K562 (cell line): ENCODE results near the gene PLEKHM2. TPM values are rescaled to one million over a fixed set of nuclear protein-coding genes. Genes with fewer than 3 reads are reported as not detected.
A peak's percentile ranks its signal among the peaks of the same experiment; 100 is the strongest.

Experiments
- ATAC-seq: fragments of 200-7000 bp; cut with Tn5 transposase; 3 replicates; pipeline ENCODE4 v1.9.1; 2020; ENCODE audit warnings: moderate library complexity
- BruUV-seq: library from RNA; stranded (reverse); fragments of 400-500 nt; replicated peaks from 2 replicates; lab custom pipeline; 2021; lab: Mats Ljungman, UMichigan
- CTCF ChIA-PET: fragments of 300-600 bp; formaldehyde crosslinking; extraction: SDS; loops from one replicate; lab custom pipeline; 2021; ENCODE audit warnings: low intra/inter-chr PET ratio; lab: Yijun Ruan, JAX
- POLR2A ChIA-PET: fragments of 300-600, 350-650 bp; sonication (Branson Sonifier 250); formaldehyde crosslinking; extraction: SDS; loops from one replicate; lab custom pipeline; 2021; ENCODE audit warnings: antibody characterized with exemption, inconsistent platforms; lab: Yijun Ruan, JAX
- DNase-seq, 4 experiments: peaks; one replicate each; pipeline versions ENCODE4 v3.0.0 to v3.0.0-alpha.2; 2011 to 2018; ENCODE audit warnings: low spot score in 3 of 4, mixed read lengths in 3 of 4; ENCODE audit errors: extremely low read depth in 1 of 4
- FAIRE-seq: peaks from 2 replicates; lab custom pipeline; 2011; peaks lifted over from hg19 to GRCh38; lab: Jason Lieb, UNC
- H2AFZ ChIP-seq: 2 replicates; pipeline ENCODE4 v1.6.0; 2011; ENCODE audit warnings: low read depth, low read length, control low read depth, inconsistent platforms
- H3K27ac ChIP-seq: fragments of 200-600 bp; 3 replicates; pipeline ENCODE4 v1.8.0; 2011; ENCODE audit warnings: low read depth, mild to moderate bottlenecking, control low read depth, inconsistent platforms, low read length, moderate library complexity, mixed read lengths; ENCODE audit errors: extremely low read depth
- H3K27me3 ChIP-seq, 2 experiments: fragments of 300-600 bp in 1 of 2; 2 replicates in 1 of 2; 3 replicates in 1 of 2; pipeline versions ENCODE4 v1.6.0 to v1.8.0; 2011; ENCODE audit warnings: inconsistent platforms in 2 of 2, low read length in 2 of 2, mild to moderate bottlenecking in 1 of 2, mixed read lengths in 1 of 2, moderate library complexity in 1 of 2; ENCODE audit not compliant: control insufficient read depth in 2 of 2, insufficient read depth in 2 of 2
- H3K36me3 ChIP-seq: fragments of 300-600 bp; 3 replicates; pipeline ENCODE4 v1.8.0; 2011; ENCODE audit warnings: mild to moderate bottlenecking, low read length, inconsistent platforms; ENCODE audit not compliant: control insufficient read depth, insufficient read depth
- H3K4me1 ChIP-seq, 2 experiments: fragments of 200-600 bp in 1 of 2; replicated peaks in 1 of 2; 2 replicates in 1 of 2; 3 replicates in 1 of 2; pipeline versions ENCODE4 v1.5.1 to v1.8.0; 2011; ENCODE audit warnings: inconsistent platforms in 2 of 2, low read length in 2 of 2, mild to moderate bottlenecking in 1 of 2, mixed read lengths in 1 of 2, moderate library complexity in 1 of 2; ENCODE audit not compliant: control insufficient read depth in 2 of 2, insufficient read depth in 2 of 2
- H3K4me2 ChIP-seq: 2 replicates; pipeline ENCODE4 v1.6.1; 2011; ENCODE audit warnings: low read length, control low read depth, inconsistent platforms, mixed read lengths; ENCODE audit not compliant: insufficient read depth
- H3K4me3 ChIP-seq: fragments of 200-600 bp; sonication (generic), shearing (Covaris generic); 2 replicates; pipeline ENCODE4 v1.5.1; 2016; ENCODE audit warnings: control low read depth, inconsistent platforms
- H3K79me2 ChIP-seq: fragments of 200-600 bp; 3 replicates; pipeline ENCODE4 v1.8.0; 2011; ENCODE audit warnings: low read length, inconsistent platforms; ENCODE audit not compliant: control insufficient read depth, insufficient read depth
- H3K9ac ChIP-seq, 2 experiments: 2 replicates each; pipeline versions ENCODE4 v1.6.0 to v1.6.1; 2011; ENCODE audit warnings: low read depth in 2 of 2, low read length in 2 of 2, control low read depth in 1 of 2, inconsistent platforms in 1 of 2, mild to moderate bottlenecking in 1 of 2, mixed read lengths in 1 of 2; ENCODE audit not compliant: insufficient read depth in 1 of 2
- H3K9me1 ChIP-seq: one replicate; pipeline ENCODE4 v1.6.0; 2011; ENCODE audit warnings: inconsistent platforms, mild to moderate bottlenecking, low read length, moderate library complexity; ENCODE audit not compliant: control insufficient read depth, insufficient read depth
- H3K9me3 ChIP-seq: replicated peaks from 2 replicates; pipeline ENCODE4 v1.5.1; 2011; ENCODE audit warnings: low read depth, low read length, inconsistent platforms; ENCODE audit not compliant: control insufficient read depth, insufficient read depth
- H4K20me1 ChIP-seq: replicated peaks from 2 replicates; pipeline ENCODE4 v1.6.1; 2011; ENCODE audit warnings: low read length, inconsistent platforms, mixed read lengths; ENCODE audit not compliant: control insufficient read depth, insufficient read depth
- ARID1B ChIP-seq: fragments of 450-650 bp; IDR thresholded peaks from 2 replicates; pipeline ENCODE4 v1.6.1; 2016; ENCODE audit warnings: antibody characterized with exemption, mild to moderate bottlenecking, inconsistent platforms
- HDAC2 ChIP-seq: fragments of 450-650 bp; IDR thresholded peaks from 2 replicates; pipeline ENCODE4 v1.6.1; 2016; ENCODE audit warnings: mild to moderate bottlenecking
- MCM7 ChIP-seq, 2 experiments: fragments of 450-650 bp; IDR thresholded peaks; 2 replicates each; pipeline ENCODE4 v1.6.1; 2016 to 2018
- NR2C1 ChIP-seq, 2 experiments: fragments of 450-650 bp; IDR thresholded peaks; 2 replicates each; pipeline ENCODE4 v1.6.1; 2017; ENCODE audit warnings: mild to moderate bottlenecking in 2 of 2, antibody characterized with exemption in 1 of 2, inconsistent platforms in 1 of 2, missing compliant biosample characterization in 1 of 2, missing genetic modification characterization in 1 of 2
- SMARCA5 ChIP-seq: fragments of 450-650 bp; IDR thresholded peaks from 2 replicates; pipeline ENCODE4 v1.6.1; 2016
- SRSF7 ChIP-seq: fragments of 200-400 bp; formaldehyde crosslinking; optimal IDR thresholded peaks from 2 replicates; pipeline ENCODE3; 2017; ENCODE audit warnings: mild to moderate bottlenecking, low read depth, low read length
- TSC22D4 ChIP-seq: fragments of 450-650 bp; IDR thresholded peaks from 2 replicates; pipeline ENCODE4 v1.6.1; 2016; ENCODE audit warnings: missing genetic modification characterization, missing biosample characterization, control low read depth
- ZNF232 ChIP-seq: sonication (generic); formaldehyde crosslinking; IDR thresholded peaks from 2 replicates; pipeline ENCODE4 v1.8.0; 2022; ENCODE audit warnings: mild to moderate bottlenecking, missing genetic modification reagents
- ZNF644 ChIP-seq: fragments of 200-800 bp; sonication (Bioruptor generic); IDR thresholded peaks from 2 replicates; pipeline ENCODE4 v1.6.1; 2016; ENCODE audit warnings: low read depth, missing genetic modification characterization, missing compliant biosample characterization
- WGBS: fragments of 100-300 bp; shearing (Covaris generic); methylation state at CpG from one replicate; pipeline ENCODE4 v1.1.6; 2016; ENCODE audit warnings: low coverage, mixed read lengths; ENCODE audit not compliant: insufficient coverage; ENCODE audit errors: missing lambda C conversion rate; 5-methylcytosine and 5-hydroxymethylcytosine counted together
- in situ Hi-C: fragments of 300-500 bp; cut with MboI; formaldehyde crosslinking; loops from 4 replicates; pipeline ENCODE4 v1.15.0; 2018; ENCODE audit warnings: inconsistent platforms, mixed read lengths
- intact Hi-C: fragments of 100-400 bp; cut with micrococcal nuclease; formaldehyde crosslinking; loops from 2 replicates; pipeline ENCODE4 v1.14.2; 2022
- polyA plus RNA-seq, 8 experiments: library from polyadenylated mRNA; depleted of rRNA in 4 of 8; stranded (reverse) in 5 of 8; unstranded in 3 of 8; fragments of >200 nt; fragmentation: Nextera tagmentation in 2 of 8; fragmentation: Illumina TruSeq in 1 of 8; extraction: Ambion mirVana in 2 of 8; extraction: Trizol in 1 of 8; gene quantifications; 2 replicates each; pipeline versions ENCODE4 v1.2.1 to v1.2.3, GENCODE V29; 2011 to 2014; ENCODE audit warnings: inconsistent platforms in 1 of 8, missing spikeins in 1 of 8
- total RNA-seq, 7 experiments: library from RNA; depleted of rRNA in 6 of 7; stranded (reverse); fragments of >200 nt in 6 of 7; fragmentation: Illumina TruSeq in 2 of 7; extraction: Trizol in 2 of 7; gene quantifications; 2 replicates each; pipeline versions ENCODE4 v1.2.1 to v1.2.3, GENCODE V29; 2011 to 2021; ENCODE audit warnings: low replicate concordance in 1 of 7
- TF ChIP-seq, protein P1 (sequence below): fragments of 250-450 bp; sonication (Bioruptor Pico); IDR thresholded peaks from 2 replicates; pipeline ENCODE4 v1.5.0; 2021
- TF ChIP-seq, protein P2 (sequence below): sonication (generic); formaldehyde crosslinking; IDR thresholded peaks from 2 replicates; pipeline ENCODE4 v1.8.0; 2022; ENCODE audit warnings: mild to moderate bottlenecking, low read depth, missing genetic modification reagents
- TF ChIP-seq, protein P3 (sequence below): sonication (generic); formaldehyde crosslinking; IDR thresholded peaks from 2 replicates; pipeline ENCODE4 v1.8.0; 2022; ENCODE audit warnings: missing genetic modification reagents, mild to moderate bottlenecking, moderate library complexity, borderline replicate concordance

Gene PLEKHM2
- total and polyA plus RNA-seq, 9 of the 15 experiments (the other 6 are each of a cell fraction or from before 2014, with no cell fraction given) = 0.27 to 63.7 (median 33.2) TPM

DNA sequence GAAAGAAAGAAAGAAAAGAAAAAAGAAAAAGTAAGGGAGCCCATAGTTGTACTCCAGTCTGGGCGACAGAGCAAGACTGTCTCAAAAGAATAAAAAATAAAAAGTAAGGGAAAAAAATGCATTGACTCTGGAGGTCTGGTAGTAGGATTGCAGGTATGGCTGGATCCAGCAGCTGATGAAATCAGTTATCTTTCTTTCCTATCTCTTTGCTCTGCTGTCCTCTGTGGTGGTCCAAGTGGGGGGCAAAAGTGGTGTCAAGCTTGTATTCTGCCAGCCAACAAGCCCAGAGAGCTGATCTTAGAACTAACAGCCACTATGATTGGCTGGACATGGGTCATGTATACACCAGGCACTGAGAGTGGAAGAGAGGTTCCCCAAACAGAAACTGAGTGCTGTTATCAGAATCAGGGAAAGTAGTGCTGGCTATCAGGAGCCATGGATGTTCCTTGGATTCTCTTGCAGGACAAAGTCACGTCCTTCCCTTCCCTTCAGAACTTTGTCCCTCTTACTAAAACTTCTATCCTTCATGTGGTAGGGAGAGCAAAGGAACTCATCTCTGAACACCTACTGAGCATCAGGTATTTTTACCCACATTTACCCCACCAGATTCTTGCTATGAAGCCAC, 71.0 kb downstream of the PLEKHM2 start (continued):
- peak; percentile 66; the same call in 1 of the 2 replicates for TF ChIP-seq SMARCA5
- no peak for TF ChIP-seq MCM7 (IDR thresholded peaks at IDR 0.05)
- TF ChIP-seq TSC22D4 (tag) = no peak
- TF ChIP-seq, protein P1, sequence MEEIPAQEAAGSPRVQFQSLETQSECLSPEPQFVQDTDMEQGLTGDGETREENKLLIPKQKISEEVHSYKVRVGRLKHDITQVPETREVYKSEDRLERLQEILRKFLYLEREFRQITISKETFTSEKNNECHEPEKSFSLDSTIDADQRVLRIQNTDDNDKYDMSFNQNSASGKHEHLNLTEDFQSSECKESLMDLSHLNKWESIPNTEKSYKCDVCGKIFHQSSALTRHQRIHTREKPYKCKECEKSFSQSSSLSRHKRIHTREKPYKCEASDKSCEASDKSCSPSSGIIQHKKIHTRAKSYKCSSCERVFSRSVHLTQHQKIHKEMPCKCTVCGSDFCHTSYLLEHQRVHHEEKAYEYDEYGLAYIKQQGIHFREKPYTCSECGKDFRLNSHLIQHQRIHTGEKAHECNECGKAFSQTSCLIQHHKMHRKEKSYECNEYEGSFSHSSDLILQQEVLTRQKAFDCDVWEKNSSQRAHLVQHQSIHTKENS (CRISPR knock-in tag) = no peak
- no peak for TF ChIP-seq ARID1B
- TF ChIP-seq HDAC2 = peak; percentile 35; the same call in 1 of the 2 replicates
- no peak for TF ChIP-seq ZNF232
- TF ChIP-seq, protein P2, sequence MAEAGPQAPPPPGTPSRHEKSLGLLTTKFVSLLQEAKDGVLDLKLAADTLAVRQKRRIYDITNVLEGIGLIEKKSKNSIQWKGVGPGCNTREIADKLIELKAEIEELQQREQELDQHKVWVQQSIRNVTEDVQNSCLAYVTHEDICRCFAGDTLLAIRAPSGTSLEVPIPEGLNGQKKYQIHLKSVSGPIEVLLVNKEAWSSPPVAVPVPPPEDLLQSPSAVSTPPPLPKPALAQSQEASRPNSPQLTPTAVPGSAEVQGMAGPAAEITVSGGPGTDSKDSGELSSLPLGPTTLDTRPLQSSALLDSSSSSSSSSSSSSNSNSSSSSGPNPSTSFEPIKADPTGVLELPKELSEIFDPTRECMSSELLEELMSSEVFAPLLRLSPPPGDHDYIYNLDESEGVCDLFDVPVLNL = no peak
- TF ChIP-seq ZNF644 (tag) = no peak

DNA sequence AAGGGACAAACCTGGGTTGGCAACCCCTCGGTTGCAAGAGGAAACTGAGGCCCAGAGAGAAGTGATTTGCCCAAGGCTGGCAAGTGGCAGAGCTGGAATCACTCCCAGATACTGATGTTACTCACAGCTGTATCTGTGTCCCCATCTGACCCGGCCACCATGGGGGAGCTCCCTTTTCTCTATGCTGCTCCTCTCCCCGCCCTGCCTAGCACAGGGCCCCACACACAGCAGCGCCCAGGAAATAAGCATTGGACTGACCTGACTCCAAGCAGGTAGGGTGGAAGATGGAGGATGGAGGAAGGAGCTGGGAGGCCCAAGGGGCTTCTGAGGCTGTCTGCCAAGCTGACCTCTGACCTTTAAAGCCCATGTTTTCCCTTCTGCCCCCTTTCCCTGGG, 71.5 kb downstream of the PLEKHM2 start:
- Histone ChIP-seq H3K9ac (no peak overlapping the region; a peak in 1 of 4 replicates), H3K4me3 (no peak overlapping the region), H3K9me3 (no peaks in the 10 kb centered on the region), H3K4me1 (peaks cover 2 to 30% of the 10 kb centered on the region in 2 experiments; a peak in 2 of 5 replicates), H3K27ac (no peak overlapping the region), H3K36me3 (no peaks in the 10 kb centered on the region), H4K20me1 (peaks cover 9% of the 10 kb centered on the region), H2AFZ (no peak overlapping the region), H3K4me2 (no peak overlapping the region), H3K9me1 (no peaks in the 10 kb centered on the region), H3K79me2 (no peaks in the 10 kb centered on the region), H3K27me3 (peaks cover 22 to 44% of the 10 kb centered on the region in 2 experiments; a peak in 4 of 5 replicates)
- DNase-seq = no peak
- ATAC-seq = peak; percentile 43; the same call in 2 of the 3 replicates
- FAIRE-seq = no peak
- in situ Hi-C loops = no loop called here
- ChIA-PET POLR2A (interaction anchor here (1.4 kb wide), 1 partner anchor 9 kb away, joined by 6 read pairs; no protein-coding TSS in a partner anchor), CTCF (no interaction called here)
- TF ChIP-seq SRSF7 = no peak
- TF ChIP-seq, protein P3, sequence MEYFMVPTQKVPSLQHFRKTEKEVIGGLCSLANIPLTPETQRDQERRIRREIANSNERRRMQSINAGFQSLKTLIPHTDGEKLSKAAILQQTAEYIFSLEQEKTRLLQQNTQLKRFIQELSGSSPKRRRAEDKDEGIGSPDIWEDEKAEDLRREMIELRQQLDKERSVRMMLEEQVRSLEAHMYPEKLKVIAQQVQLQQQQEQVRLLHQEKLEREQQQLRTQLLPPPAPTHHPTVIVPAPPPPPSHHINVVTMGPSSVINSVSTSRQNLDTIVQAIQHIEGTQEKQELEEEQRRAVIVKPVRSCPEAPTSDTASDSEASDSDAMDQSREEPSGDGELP (CRISPR knock-in tag) = peak; percentile 53; the same call in 1 of the 2 replicates
- peak; percentile 44 for TF ChIP-seq NR2C1 (IDR thresholded peaks at IDR 0.05)
- TF ChIP-seq NR2C1 (tag; IDR thresholded peaks at IDR 0.05) = peak; percentile 57; the same call in 1 of the 2 replicates
- no TSS peak for BruUV-seq
- WGBS = 4% methylated on average over 4 of the region's 4 CpGs
- intact Hi-C loops = no loop called here
